Posterior vena cava (tissue), 2 donors: Measurements from ENCODE around the gene EPB41. TPM values are rescaled to one million over a fixed set of nuclear protein-coding genes. Genes with fewer than 3 reads are reported as not detected.
"Not testable (repeated sequence)": the region's sequence is repeated elsewhere in the genome, so short reads cannot be mapped to it uniquely, and the experiment has no call there.

Experiments
- DNase-seq: peaks from one replicate; pipeline ENCODE4 v3.0.0-alpha.2; 2020; ENCODE audit warnings: low spot score
- intact Hi-C, 2 donors: fragments of 100-400 bp; cut with DNase I; formaldehyde crosslinking; loops; one replicate each; pipeline versions ENCODE4 v1.14.1 to v1.14.2; 2022 to 2023
- total RNA-seq, 2 donors: library from RNA; stranded (reverse); fragmentation: NEBNext Ultra II Directional; extraction: Animal tissue kit (Norgen Biotek cat#: 25700); gene quantifications; one replicate each; pipeline ENCODE4 v1.2.1, GENCODE V29; 2021
- donor health status: DM: yes; HTN: yes; CAD: no.
- donor health status: DM: yes; HTN: yes; CAD: no.

Gene EPB41
- total RNA-seq, 2 donors from 2014 or later: 16.6 to 21.7 TPM

- no peak for DNase-seq
- intact Hi-C loops: no loop called here
Measured at GRCh38 chr1:29017235-29017634, 102.9 kb downstream of the EPB41 start.

GRCh38 chr1:29017975-29018712 lies 103.8 kb downstream of the EPB41 start:
- intact Hi-C loops: no loop called here
- no peak for DNase-seq

DNA sequence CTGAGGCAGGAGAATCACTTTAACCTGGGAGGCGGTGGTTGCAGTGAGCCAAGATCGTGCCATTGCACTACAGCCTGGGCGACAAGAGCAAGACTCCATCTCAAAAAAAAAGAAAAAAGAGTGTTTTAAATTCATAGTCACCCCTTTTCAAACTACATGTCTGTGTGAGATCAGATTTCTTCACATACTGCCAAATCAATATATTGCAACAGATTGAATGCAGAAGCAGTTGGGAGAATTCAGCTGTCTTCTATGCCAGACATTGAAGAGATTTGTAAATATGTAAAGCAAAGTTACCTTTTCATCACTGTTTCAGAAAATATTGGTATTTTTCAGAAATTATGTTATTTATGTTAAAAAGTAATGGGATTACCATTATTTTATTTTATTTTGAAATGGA lies 108.3 kb downstream of the EPB41 start:
- intact Hi-C loops: no loop called here
- no peak for DNase-seq

- intact Hi-C loops: loop anchor here (10.0 kb wide), 2 partner anchors 235 to 245 kb away; no protein-coding TSS in a partner anchor
- no peak for DNase-seq
Measured at GRCh38 chr1:29029667-29030066, 115.3 kb downstream of the EPB41 start.

DNA sequence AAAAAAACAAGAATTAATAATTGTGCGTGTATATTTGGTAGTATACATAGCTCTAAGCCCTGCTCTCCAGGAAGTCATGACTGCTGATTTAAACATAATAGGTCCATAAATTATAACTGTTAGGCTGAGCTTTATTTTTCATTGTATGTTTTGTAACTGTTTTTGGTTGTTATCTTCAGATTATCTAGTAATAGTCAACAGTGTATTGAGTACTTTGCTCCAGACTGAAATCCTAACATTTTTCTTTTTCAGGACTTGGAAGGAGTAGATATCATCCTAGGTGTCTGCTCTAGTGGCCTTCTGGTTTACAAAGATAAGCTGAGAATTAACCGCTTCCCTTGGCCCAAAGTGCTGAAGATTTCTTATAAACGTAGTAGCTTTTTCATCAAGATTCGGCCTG lies 118.5 kb downstream of the EPB41 start:
- DNase-seq: no peak

DNA sequence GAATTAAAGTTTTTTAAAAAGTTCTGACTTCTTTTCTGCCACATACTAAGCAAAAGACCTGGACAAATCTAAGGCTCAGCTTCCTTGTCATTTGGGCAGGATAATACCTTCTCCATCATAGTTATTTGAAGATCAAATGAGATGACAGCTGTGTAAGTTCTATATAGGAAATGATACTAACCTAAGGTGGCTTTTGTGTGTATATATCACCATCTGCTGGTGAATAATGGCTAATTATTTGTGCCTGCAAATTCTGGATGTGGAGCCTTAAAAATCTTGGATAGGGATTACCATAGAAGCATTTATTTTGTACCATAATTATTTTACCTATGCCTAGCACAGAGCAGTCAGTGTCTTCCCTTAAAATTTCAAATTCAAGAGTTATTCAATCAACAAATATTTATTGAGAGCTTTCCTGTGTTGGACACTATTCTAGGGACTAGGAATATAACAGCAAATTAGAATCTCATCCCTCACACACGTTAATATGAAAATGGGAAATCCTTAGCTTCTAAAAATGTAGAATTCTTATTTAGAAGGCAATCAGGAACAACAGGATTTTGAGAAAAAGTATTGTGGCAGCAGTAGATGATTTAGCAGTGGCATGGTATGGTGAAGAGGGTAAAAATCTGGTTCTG lies 119.6 kb downstream of the EPB41 start:
- intact Hi-C loops: loop anchor here (2.0 to 10.0 kb wide), 3 partner anchors 153 to 249 kb away; no protein-coding TSS in a partner anchor
- no peak for DNase-seq

More for the DNA sequence above, 118.5 kb downstream of the EPB41 start:
- intact Hi-C loops: loop anchor here (2.0 to 10.0 kb wide), 3 partner anchors 152 to 248 kb away; no protein-coding TSS in a partner anchor

- intact Hi-C loops: no loop called here
- DNase-seq: no peak
Measured at GRCh38 chr1:29043274-29043965, 129.1 kb downstream of the EPB41 start.

DNA sequence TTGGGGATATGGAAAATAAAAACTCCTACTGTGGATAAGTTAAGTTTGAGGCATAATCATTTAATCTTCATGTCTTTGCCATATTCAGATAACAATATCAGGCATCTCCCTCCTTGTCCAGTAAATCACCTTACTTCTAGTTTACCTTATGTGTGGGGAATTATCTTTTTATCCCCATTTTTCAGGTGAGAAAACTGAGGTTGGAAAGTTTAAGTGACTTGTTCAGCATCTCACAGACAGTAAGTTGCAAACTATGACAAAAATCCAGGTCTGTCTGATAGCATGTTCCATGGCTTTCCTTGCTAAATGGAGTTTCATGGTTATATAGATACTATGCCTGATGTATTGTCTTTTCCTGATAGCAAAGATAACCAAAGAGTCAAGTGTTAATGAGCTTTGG lies 129.6 kb downstream of the EPB41 start:
- intact Hi-C loops: no loop called here
- no peak for DNase-seq

DNA sequence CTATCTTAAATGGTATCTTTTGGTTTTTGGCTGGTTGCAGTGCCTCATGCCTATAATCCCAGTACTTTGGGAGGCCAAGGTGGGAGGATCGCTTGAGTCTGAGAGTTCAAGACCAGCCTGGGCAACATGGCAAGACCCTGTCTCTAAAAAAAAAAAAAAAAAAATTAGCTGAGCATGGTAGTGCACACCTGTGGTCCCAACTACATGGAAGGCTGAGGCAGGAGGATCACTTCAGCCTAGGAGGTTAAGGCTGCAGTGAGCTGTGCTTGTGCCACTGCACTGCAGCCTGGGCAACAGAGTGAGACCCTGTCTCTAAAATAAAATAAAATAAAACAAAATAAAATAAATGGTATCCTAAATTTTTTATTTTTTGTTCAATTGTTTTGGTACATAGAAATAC lies 131.3 kb downstream of the EPB41 start:
- intact Hi-C loops, DNase-seq: not testable (repeated sequence)

- DNase-seq: no peak
- intact Hi-C loops: no loop called here
Measured at GRCh38 chr1:29047142-29047541, 132.8 kb downstream of the EPB41 start.

- intact Hi-C loops: no loop called here
- DNase-seq: no peak
Measured at GRCh38 chr1:29050166-29050565, 135.8 kb downstream of the EPB41 start.

DNA sequence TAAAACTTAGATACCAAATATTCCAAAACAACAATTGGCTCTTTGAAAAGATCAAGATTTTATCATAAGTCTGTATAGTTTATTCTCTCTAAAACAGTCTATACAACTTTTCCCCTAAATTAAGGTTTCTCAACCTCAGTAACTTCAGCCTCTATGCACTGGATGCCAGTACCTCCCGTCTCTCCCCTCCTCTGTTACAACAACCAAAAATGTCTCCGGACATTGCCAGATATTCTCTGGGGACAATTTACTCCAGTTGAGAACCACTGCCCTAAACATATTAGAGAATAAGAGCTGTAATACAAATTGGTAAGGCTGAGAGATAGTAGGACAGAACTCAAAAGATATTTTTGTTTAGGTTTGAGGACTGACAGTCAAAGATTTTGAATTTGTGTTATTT lies 137.7 kb downstream of the EPB41 start:
- no peak for DNase-seq
- intact Hi-C loops: no loop called here

DNA sequence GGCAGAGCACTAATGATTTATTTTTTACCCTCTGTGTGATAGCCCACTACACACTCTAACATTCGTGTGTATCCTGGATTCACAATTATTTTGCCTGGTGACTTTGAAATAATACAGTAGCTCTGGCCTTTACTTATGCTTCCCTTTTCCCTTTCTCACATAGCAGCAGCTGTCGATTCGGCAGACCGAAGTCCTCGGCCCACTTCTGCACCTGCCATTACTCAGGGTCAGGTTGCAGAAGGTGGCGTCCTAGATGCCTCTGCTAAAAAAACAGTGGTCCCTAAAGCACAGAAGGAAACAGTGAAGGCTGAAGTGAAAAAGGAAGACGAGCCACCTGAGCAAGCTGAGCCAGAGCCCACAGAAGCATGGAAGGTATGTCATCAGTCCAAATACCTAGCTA lies 138.6 kb downstream of the EPB41 start:
- no peak for DNase-seq
- intact Hi-C loops: no loop called here

DNA sequence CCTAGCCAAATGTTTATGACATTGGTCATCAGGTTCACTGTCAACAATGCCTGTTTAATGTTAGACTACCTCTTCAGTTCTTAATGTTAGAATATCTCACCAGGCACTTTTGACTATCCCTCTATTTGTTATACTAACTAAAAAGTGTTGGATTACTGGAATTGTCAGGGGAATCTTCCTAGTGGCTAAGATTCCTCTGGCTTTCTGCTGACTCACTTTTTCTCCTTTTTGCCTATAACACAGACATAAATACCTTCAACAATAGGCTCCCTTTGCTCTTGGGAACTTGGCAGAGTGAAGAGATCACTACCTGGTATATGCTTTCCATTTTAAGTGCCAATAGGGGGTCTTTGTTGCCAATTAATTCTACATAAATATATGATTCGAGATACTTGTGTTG lies 140.8 kb downstream of the EPB41 start:
- intact Hi-C loops: no loop called here
- no peak for DNase-seq

GRCh38 chr1:29056256-29056655 lies 141.9 kb downstream of the EPB41 start:
- intact Hi-C loops: no loop called here
- DNase-seq: no peak

DNA sequence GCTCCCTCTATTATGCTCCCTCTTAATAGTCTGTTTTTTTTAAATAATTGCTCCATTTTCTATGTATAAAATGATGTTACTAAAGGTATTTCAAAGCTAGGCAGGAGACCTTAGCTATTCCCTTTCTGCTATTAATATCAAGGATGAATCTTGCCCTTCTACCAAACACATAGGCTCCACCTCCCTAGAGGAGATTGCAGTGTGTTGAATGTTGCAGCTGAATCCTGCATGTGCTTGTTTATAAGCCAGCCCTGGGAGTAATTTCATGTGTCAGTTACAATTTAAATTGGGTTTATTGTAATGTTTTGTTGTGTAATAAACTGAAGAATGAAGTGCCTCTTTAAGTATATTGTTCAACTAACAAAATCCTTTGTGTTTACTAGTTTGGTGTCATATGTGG lies 143.3 kb downstream of the EPB41 start:
- intact Hi-C loops: no loop called here

GRCh38 chr1:29062157-29062942 lies 148.0 kb downstream of the EPB41 start:
- intact Hi-C loops: no loop called here

More for the DNA sequence above, 143.3 kb downstream of the EPB41 start:
- no peak for DNase-seq

GRCh38 chr1:29064064-29064463 lies 149.7 kb downstream of the EPB41 start:
- intact Hi-C loops: no loop called here
- DNase-seq: no peak

More at GRCh38 chr1:29062157-29062942, 148.0 kb downstream of the EPB41 start:
- DNase-seq: no peak

DNA sequence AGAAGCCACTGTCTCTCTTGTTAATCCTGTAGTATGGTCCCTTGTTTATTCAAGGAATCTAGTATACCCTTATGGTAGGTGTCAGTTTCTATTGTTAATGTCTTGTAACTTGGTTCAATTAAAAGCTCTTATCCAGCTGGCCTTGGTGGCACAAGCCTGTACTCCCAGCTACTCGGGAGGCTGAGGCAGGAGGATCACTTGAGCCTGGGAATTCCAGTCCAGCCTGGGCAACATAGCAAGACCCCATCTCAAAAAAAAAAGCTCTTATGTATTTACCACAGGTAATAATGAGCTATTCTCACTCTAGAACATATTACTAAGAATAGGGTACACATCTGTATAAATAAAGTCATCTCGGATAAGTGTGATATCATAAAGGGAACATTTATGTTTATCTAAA lies 162.8 kb downstream of the EPB41 start:
- DNase-seq: no peak

More for the DNA sequence above, 162.8 kb downstream of the EPB41 start:
- intact Hi-C loops: no loop called here
